Activated T-cell treated with anti-CD3 and anti-CD28 coated beads, Interleukin-2, amount 50 U/mL, for 4 hours (primary cell): Measurements from ENCODE around the gene EVL. TPM values are rescaled to one million over a fixed set of nuclear protein-coding genes. Genes with fewer than 3 reads are reported as not detected.

Experiments used
- ATAC-seq, 2 donors: fragments of 200-7000 bp; cut with Tn5 transposase; one replicate each; pipeline ENCODE4 v1.10.0; 2021
- DNase-seq: peaks from one replicate; pipeline ENCODE4 v3.0.0-alpha.2; 2020
- H3K27me3 Mint-ChIP-seq: one replicate; pipeline ENCODE4 v1.8.0; 2021; ENCODE audit warnings: low read depth, mixed read lengths
- H3K36me3 Mint-ChIP-seq: one replicate; pipeline ENCODE4 v1.8.0; 2022; ENCODE audit warnings: mixed read lengths; ENCODE audit not compliant: insufficient read depth
- H3K4me1 Mint-ChIP-seq: one replicate; pipeline ENCODE4 v1.8.0; 2021; ENCODE audit warnings: low read depth, mixed read lengths
- H3K4me3 Mint-ChIP-seq: one replicate; pipeline ENCODE4 v1.8.0; 2021; ENCODE audit warnings: mild to moderate bottlenecking, moderate library complexity, mixed read lengths
- H3K9me3 Mint-ChIP-seq: one replicate; pipeline ENCODE4 v1.8.0; 2021; ENCODE audit warnings: mixed read lengths
- total RNA-seq, 3 donors: library from RNA; stranded (reverse); gene quantifications; one replicate each; pipeline ENCODE4 v1.2.1, GENCODE V29; 2021

The EVL gene
- total RNA-seq, 3 donors from 2014 or later, result 79.4 to 112 (median 107) TPM

DNA sequence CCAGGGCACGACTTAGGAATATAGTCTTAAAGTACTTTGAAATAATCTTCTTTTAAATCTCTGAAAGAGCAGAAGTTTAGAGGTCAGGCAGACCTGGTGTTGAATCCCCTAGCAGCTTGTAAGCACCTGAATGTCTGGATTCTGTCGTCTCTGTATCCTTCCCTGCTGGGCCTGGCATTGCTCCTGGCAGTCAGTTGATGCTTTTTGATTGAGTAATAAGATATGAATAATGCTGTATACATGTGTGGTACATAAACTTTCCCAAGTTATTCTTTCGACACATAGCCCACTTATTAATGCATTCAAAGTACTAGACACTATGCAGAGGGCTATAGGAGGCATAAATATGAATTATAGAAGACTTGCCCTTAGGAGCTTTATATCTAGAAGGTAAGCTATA lies 31.4 kb downstream of the EVL start:
- no peak for DNase-seq
- Mint-ChIP-seq H3K4me3 (no peak overlapping the region), H3K4me1 (peaks cover 88% of the 10 kb centered on the region), H3K36me3 (peaks cover 44% of the 10 kb centered on the region), H3K27me3 (no peaks in the 10 kb centered on the region), H3K9me3 (no peaks in the 10 kb centered on the region)
- no peak for ATAC-seq

DNA sequence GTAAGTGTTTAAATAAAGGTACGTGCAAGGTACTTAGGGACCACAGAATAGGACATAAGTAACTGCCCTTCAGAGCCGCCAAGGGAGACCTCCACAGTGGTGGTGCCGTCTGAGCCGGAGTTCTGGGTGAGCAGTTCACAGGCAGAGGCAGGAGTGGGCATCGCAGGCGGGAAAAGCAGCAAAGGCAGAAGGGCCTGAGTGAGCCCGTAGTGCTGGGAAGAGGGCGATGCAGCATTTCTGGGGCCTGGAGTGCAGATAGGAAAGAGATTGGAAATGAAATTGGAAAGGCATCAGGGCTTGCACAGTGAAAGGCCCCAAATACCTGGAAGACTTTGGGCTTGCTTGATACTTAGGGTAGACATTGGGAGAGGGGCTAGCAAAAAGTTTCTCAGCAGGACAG lies 32.9 kb downstream of the EVL start:
- Mint-ChIP-seq H3K27me3 (no peaks in the 10 kb centered on the region), H3K9me3 (no peaks in the 10 kb centered on the region), H3K4me3 (peak overlapping the region; percentile 17), H3K36me3 (peaks cover 46% of the 10 kb centered on the region), H3K4me1 (peaks cover 90% of the 10 kb centered on the region)
- ATAC-seq, result no peak
- DNase-seq, result no peak

DNA sequence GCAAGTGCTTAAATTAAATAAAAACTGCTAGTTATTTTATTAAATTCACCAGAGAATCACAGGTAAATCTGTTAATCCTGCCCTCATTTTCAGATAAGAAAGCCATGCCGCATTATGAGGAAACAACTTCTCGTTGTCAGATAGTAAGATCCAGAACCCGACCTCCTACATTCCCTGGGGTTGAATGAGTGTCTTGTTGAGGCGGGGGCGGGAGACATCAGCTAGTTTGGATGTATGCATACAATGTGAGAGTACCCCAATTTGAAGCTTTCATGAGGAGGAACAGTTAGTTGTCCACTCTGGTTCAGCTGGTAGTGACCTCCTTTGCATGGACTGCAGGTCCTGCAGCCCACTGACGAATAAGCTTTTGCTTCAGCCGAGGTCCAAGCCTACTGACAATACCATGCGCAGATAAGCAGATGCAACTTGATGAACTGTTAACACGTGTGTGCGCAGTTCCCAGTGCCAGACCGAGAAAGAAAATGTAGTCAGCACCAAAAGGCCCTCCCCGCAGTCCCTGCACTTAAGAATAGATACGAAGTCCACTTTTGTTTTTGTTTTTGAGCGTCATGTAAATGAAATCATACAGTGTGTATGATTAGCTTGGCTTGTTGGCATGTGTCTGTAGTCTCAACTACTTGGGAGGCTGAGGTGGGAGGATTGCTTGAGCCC lies 34.9 kb downstream of the EVL start:
- H3K27me3 Mint-ChIP-seq, result no peaks in the 10 kb centered on the region
- H3K4me1 Mint-ChIP-seq, result peaks cover 92% of the 10 kb centered on the region
- H3K9me3 Mint-ChIP-seq, result no peaks in the 10 kb centered on the region
- ATAC-seq (peak; percentile 24 to 29), DNase-seq (no peak)
- peaks cover 53% of the 10 kb centered on the region for H3K36me3 Mint-ChIP-seq
- H3K4me3 Mint-ChIP-seq, result peak overlapping the region; percentile 27

DNA sequence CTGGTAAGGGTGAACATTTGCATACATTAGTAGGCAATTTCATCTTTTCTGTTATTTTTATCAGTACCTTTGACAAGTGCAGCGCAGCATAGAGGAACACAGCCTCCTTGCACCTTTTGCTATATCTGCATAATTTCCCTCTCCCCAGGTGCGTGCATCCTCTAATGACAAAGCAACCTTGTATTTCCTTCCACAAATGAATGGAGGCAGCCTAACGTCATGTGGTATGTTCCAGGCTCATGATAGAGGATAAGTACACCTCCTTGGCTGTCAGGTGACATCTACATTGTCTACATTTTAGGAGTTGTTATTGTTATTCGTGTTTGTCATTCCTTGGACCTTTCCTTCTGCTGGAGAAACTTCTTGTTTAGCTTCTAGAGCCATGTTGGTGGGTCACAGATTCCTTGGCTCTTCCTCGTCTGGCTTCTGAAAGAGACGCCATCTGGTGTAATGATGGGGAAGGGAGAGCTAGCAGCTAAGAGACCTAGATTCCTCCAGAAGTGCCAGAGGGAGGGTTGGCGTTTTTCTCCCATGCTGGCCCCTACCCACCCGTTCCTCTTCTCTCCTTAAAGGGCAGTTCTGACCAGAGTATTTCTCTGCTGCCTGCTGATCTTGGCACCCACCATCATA lies 37.0 kb downstream of the EVL start:
- H3K4me3 Mint-ChIP-seq, result peak overlapping the region; percentile 10
- H3K4me1 Mint-ChIP-seq, result peaks cover 92% of the 10 kb centered on the region
- H3K36me3 Mint-ChIP-seq, result peaks cover 50% of the 10 kb centered on the region
- no peaks in the 10 kb centered on the region for H3K9me3 Mint-ChIP-seq
- ATAC-seq, result no peak
- DNase-seq, result no peak
- no peaks in the 10 kb centered on the region for H3K27me3 Mint-ChIP-seq

DNA sequence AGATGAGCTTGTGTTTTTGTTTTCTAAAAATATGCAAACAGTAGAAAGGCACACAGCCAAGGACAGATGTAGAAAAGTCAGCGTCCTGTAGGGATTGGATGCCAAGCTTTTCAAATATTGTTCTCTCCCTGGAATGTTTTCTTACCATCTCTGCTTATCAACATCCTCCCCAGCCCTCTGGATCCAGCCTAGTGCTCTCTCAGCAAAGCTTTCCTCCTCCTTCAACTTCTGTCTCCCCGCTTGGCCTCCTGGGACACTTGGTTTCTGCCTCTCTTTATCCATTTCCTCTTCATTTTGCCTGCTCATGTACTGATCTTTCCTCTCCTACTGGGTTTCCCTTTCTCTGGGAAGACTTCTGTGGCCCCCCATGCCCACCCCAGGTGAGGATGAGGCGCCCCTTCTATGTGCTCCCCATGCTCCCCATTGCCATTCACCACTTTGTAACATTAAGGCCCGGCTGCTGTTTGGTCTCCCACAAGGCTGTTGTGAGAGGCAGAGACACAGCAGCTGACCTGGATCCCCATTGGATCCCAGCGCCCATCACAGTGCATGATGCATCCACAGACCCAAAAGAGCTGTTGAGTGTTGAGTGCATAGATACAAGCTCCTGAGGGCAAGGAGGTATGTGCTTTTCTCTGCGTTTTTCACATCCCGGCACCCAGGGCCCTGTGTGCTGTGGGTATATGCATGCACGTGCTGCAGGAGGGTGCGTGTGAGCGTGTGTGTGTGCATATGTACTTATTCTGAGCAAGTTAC lies 38.2 kb downstream of the EVL start:
- H3K27me3 Mint-ChIP-seq, result no peaks in the 10 kb centered on the region
- ATAC-seq, result peak; percentile 19 to 32
- H3K9me3 Mint-ChIP-seq, result no peaks in the 10 kb centered on the region
- no peak for DNase-seq
- H3K4me1 Mint-ChIP-seq, result peaks cover 92% of the 10 kb centered on the region
- H3K4me3 Mint-ChIP-seq, result peak overlapping the region; percentile 50
- H3K36me3 Mint-ChIP-seq, result peaks cover 47% of the 10 kb centered on the region

DNA sequence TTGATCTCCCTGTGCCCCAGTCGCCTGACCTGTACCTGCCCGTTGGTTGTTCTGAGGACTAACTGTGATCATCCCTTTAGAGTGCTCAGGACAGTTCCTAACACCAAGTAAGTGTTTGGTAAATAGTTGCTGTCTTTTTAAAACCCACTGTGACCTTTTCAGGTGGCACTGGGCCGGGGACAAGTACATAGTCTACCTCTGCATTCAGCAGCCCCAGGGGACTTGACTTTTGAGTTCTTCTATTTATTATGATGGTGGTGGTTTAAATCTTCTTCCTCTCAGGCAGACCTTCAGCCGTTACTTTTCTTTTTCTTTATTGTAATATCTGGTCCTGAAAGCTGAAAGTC lies 38.8 kb downstream of the EVL start:
- no peaks in the 10 kb centered on the region for H3K27me3 Mint-ChIP-seq
- DNase-seq (no peak), ATAC-seq (no peak)
- H3K4me1 Mint-ChIP-seq, result peaks cover 92% of the 10 kb centered on the region
- H3K36me3 Mint-ChIP-seq, result peaks cover 44% of the 10 kb centered on the region
- H3K9me3 Mint-ChIP-seq, result no peaks in the 10 kb centered on the region
- H3K4me3 Mint-ChIP-seq, result peak overlapping the region; percentile 50

DNA sequence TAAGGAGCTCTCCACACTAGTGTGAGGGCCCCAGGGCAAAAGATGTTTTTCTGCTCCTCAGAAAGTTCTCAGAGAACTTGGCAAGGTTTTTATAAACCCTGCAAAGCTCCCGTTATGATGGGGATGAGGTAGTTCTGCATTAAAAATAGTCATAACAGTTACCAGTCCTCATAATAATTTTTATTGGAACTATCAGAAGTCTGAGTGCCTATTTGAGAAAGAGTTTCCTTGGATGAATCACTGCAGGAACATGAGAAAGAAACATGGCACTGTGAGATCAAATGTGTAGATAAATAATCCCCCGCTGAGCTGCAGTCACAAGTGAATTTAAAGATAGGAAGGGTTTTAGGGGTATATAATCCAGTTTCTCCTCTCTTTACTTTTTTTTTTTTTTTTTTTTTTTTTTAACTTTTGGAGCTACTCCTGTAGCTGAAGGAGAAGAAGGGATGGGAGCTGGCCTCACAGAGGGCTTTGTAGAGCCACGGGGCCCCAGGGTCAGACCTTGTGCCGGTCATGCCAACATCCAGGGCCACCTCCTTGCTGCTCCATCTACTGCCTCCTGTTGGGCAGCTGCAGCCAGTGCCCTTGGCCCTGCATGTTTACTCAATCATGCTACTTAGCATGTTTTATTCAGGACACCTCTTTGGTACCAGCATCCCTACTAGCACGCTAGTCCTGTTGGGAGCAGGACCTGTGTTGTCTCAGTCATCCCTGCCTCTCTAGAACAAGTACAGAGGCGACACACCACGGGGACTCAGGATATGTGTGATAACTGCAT lies 39.5 kb downstream of the EVL start:
- ATAC-seq (no peak), DNase-seq (no peak)

DNA sequence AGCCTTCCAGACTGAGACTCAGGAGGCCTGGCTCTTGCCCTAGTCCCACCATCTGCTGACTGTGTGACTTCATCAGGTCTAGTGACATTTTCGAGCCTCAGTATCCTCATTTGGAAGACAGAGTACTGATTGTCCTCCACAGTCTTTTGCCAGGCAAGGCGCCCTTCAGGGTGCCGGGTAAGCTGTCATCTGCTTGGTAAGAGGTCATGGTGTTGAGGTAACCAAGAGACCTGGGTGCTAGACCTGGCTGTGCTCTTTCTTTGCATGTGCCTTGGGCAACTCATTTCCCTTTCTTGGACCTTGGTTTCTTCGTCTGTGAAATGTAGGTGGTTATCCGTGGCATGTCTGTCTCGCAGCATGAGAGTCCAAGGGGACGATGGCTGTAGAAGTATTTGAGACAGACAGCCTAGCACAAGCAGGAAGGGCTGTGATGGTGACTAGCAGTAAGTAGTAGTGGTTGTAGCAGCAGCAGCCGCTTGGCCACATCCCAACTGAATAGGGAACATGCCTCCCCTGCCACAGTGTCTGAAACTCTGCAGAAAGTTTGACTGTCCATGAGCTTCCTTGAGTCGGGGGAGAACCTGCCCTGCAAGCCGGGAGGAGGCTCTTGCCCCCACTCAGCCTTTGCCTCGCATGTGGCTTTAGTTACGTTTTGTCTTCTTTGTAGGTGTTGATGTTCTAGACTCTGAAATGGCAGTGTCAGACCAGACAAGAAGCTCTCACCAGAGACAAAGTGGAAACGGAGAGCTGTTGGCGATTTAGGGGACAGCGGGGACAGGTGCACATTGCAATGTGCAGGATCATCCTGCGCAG lies 40.3 kb downstream of the EVL start:
- DNase-seq, result no peak
- H3K27me3 Mint-ChIP-seq, result no peaks in the 10 kb centered on the region
- H3K36me3 Mint-ChIP-seq, result peaks cover 39% of the 10 kb centered on the region
- peak overlapping the region; percentile 51 for H3K4me3 Mint-ChIP-seq
- ATAC-seq, result no peak
- H3K9me3 Mint-ChIP-seq, result no peaks in the 10 kb centered on the region
- H3K4me1 Mint-ChIP-seq, result peaks cover 88% of the 10 kb centered on the region

More for the DNA sequence above, 39.5 kb downstream of the EVL start:
- Mint-ChIP-seq H3K4me3 (peak overlapping the region; percentile 50), H3K9me3 (no peaks in the 10 kb centered on the region), H3K36me3 (peaks cover 44% of the 10 kb centered on the region), H3K27me3 (no peaks in the 10 kb centered on the region), H3K4me1 (peaks cover 94% of the 10 kb centered on the region)

DNA sequence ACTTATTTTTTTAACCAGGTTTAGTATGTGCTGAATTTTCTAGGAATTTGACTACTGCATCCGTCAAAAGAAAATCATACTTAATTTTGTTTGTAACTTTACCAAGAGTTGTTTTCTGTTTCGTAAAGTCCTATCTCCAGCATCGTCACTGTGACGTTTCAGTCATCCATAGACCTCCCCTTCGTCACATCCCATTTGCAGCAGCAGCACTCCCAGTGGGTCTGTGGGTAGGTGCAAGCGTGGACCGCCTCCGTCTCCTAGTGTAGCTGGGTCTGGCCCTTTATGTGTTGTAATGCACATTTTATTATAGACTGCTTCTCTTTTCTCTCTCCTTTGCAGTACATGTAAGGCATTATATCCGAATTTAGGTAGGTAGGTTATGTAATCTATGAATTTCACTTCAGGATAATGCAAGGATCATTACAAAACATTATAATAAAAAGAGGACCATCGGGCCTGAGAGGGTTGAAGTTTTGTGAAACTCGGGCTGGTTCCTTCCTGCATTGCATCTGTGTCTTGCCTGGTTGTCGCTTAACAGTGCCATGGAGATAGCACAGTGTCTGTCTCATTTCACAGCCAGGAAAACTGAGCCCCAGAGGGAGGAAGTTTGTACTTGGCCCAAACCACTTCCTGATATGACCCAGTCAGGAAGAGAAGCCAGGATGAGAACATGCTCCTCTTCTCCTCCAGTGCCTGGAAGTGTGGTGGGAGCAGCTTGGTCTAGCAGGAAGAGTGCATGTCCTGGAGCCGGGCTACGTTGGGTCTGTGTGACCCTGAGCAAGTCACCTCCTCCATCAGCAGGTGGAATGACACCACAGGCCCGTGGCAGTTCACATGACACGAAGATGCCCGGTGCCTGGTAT lies 41.3 kb downstream of the EVL start:
- Mint-ChIP-seq H3K9me3 (no peaks in the 10 kb centered on the region), H3K4me3 (peak overlapping the region; percentile 51), H3K4me1 (peaks cover 82% of the 10 kb centered on the region), H3K36me3 (peaks cover 36% of the 10 kb centered on the region), H3K27me3 (no peaks in the 10 kb centered on the region)
- DNase-seq (no peak), ATAC-seq (peak; percentile 60 to 63)

DNA sequence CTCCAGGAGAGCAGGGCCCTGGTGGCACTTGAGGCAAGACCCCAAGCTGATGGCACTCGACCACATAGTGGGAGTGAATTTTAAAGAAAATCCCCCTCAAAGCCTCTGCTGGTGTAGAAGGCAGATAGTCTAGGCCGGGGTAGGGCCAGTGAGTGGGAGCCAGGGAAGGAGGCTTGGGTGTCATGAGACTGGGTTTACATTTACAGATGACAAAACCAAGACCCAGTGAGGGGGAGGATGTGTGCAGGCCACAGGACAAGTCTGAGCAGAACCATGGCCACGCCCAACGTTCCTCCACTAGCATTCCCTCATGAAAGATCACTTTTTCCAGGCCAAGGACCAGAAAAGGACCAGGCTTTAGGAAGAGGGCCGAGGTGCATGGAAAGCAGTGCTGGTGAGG lies 42.0 kb downstream of the EVL start:
- no peak overlapping the region for H3K4me3 Mint-ChIP-seq
- H3K27me3 Mint-ChIP-seq, result no peaks in the 10 kb centered on the region
- H3K36me3 Mint-ChIP-seq, result peaks cover 36% of the 10 kb centered on the region
- ATAC-seq, result peak in 1 of 2 donors; percentile 17
- no peak for DNase-seq
- H3K4me1 Mint-ChIP-seq, result peaks cover 77% of the 10 kb centered on the region
- H3K9me3 Mint-ChIP-seq, result no peaks in the 10 kb centered on the region

DNA sequence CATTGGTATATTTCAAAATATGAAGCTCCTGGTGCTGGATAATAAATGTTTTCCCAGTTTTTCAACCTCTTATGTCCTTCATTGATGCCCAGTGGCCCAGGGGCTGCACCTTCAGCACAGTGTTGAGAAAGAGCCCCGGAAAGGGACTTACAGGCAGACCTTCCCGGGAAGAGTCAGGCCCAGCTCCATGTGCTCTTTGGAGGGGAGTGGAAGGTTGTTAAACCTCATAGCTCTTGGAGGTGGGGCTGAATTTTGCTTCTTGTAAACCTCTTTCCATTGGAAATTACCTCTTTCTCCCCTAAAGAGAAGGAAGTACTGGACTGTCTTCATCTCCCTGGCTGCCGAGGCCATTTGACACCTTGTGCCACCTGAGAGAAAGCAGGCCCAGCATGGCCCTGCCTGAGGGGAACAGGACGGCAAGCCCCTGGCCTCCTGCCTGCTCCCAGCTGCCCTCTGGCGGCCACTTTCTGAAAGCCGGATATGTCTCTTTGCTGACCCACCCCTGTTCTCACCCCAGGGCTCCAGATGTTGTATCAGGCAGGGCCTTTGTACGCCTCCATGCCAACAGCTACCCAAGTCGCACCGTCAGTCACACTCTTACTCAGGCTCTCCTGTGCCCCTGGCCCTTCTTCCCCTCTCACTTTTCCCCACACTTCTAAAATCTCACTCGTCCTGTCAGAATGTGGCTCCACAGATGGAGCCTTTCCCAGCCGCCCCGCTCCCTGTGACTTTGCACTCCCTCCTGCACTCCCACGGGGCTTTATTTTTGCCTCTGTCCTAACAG lies 43.0 kb downstream of the EVL start:
- H3K4me3 Mint-ChIP-seq, result peak overlapping the region; percentile 22
- H3K4me1 Mint-ChIP-seq, result peaks cover 75% of the 10 kb centered on the region
- no peaks in the 10 kb centered on the region for H3K9me3 Mint-ChIP-seq
- H3K27me3 Mint-ChIP-seq, result no peaks in the 10 kb centered on the region
- ATAC-seq, result peak; percentile 69 to 72
- peak; percentile 91 for DNase-seq
- H3K36me3 Mint-ChIP-seq, result peaks cover 37% of the 10 kb centered on the region

DNA sequence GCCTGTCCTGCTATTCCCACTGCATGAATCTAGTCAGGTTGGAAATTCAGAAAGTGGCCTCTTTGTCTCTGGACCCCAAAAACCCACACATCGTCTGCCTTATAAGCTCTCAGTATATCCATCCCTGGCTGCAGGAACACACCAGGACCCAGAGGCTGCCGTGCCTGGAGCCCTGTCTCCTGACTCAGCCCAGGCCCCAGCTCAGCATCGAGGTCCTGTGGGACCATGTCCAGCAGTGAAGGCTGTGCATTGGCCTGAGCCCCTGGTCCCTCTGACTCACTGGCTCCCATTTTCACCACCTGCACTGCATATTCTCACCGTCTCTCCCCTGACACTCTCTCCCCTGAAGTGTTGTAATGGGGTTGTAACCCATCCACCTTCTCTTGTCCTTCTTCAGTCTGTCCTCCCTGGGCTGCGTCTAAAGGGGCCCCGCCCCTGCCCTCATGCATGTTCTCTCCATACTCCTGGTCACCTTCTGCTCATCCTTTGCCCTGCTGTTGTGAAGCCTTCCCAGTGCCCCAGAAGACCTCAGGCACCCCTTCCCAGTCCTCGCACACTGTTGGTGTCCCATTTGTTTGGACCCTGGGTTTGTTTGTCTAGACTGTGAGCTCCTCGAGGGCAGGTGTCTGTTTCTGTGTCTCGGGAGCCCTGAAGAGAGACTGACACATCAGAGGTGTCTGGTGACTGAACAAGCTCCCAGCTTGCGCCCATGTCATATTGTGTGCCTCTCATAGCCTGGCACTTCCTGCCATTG lies 43.8 kb downstream of the EVL start:
- H3K4me3 Mint-ChIP-seq, result no peak overlapping the region
- H3K27me3 Mint-ChIP-seq, result no peaks in the 10 kb centered on the region
- H3K9me3 Mint-ChIP-seq, result no peaks in the 10 kb centered on the region
- DNase-seq (no peak), ATAC-seq (no peak)
- H3K36me3 Mint-ChIP-seq, result peaks cover 33% of the 10 kb centered on the region
- peaks cover 70% of the 10 kb centered on the region for H3K4me1 Mint-ChIP-seq
